GM12878 (cell line): Measurements from ENCODE around the gene SYT8. TPM values are rescaled to one million over a fixed set of nuclear protein-coding genes. Genes with fewer than 3 reads are reported as not detected.
A peak's percentile ranks its signal among the peaks of the same experiment; 100 is the strongest.

Source experiments
- ATAC-seq: fragments of 200-7000 bp; cut with Tn5 transposase; 3 replicates; pipeline ENCODE4 v1.9.1; 2020; ENCODE audit warnings: mild to moderate bottlenecking, moderate library complexity
- BruUV-seq: library from RNA; stranded (reverse); fragments of 400-500 nt; replicated peaks from 2 replicates; lab custom pipeline; 2021; lab: Mats Ljungman, UMichigan
- CTCF ChIA-PET: fragments of 300-600 bp; sonication (Branson Sonifier 250); formaldehyde crosslinking; extraction: SDS; loops from one replicate; lab custom pipeline; 2021; ENCODE audit warnings: inconsistent platforms; lab: Yijun Ruan, JAX
- POLR2A ChIA-PET: fragments of 350-600 bp; formaldehyde crosslinking; extraction: SDS; loops from one replicate; lab custom pipeline; 2021; ENCODE audit warnings: inconsistent platforms; lab: Charles Lee
- RAD21 ChIA-PET: fragments of 300-600 bp; sonication (Branson Sonifier 250); formaldehyde crosslinking; loops from one replicate; lab custom pipeline; 2023; ENCODE audit warnings: antibody characterized with exemption; ENCODE audit not compliant: unreplicated experiment; lab: Charles Lee
- SMC1A ChIA-PET: fragments of 300-600 bp; sonication (Branson Sonifier 250); formaldehyde crosslinking; loops from one replicate; lab custom pipeline; 2023; ENCODE audit not compliant: unreplicated experiment, uncharacterized antibody; lab: Charles Lee
- DNase-seq: peaks from one replicate; pipeline ENCODE4 v3.0.0-alpha.2; 2011; ENCODE audit warnings: low read depth, low spot score
- FAIRE-seq: peaks from 3 replicates; lab custom pipeline; 2011; peaks lifted over from hg19 to GRCh38; lab: Jason Lieb, UNC
- H2AFZ ChIP-seq: 2 replicates; pipeline ENCODE4 v1.6.0; 2011; ENCODE audit warnings: low read depth, low read length, control low read depth; ENCODE audit not compliant: control insufficient read depth
- H3K27ac ChIP-seq: 2 replicates; pipeline ENCODE4 v1.5.1; 2011; ENCODE audit warnings: control low read depth; ENCODE audit not compliant: control insufficient read depth, insufficient read depth
- H3K27me3 ChIP-seq, 2 experiments: replicated peaks in 1 of 2; 2 replicates each; pipeline versions ENCODE4 v1.6.0 to v1.6.1; 2011; ENCODE audit warnings: low read length in 1 of 2; ENCODE audit not compliant: control insufficient read depth in 2 of 2, insufficient read depth in 2 of 2
- H3K36me3 ChIP-seq, 2 experiments: 2 replicates each; pipeline ENCODE4 v1.5.1; 2011; ENCODE audit warnings: low read length in 1 of 2; ENCODE audit not compliant: control insufficient read depth in 2 of 2, insufficient read depth in 2 of 2
- H3K4me1 ChIP-seq: 2 replicates; pipeline ENCODE4 v1.6.1; 2011; ENCODE audit warnings: mild to moderate bottlenecking, low read length, moderate library complexity, mixed read lengths; ENCODE audit not compliant: control insufficient read depth, insufficient read depth
- H3K4me2 ChIP-seq: 2 replicates; pipeline ENCODE4 v1.6.0; 2011; ENCODE audit warnings: control low read depth; ENCODE audit not compliant: control insufficient read depth, insufficient read depth
- H3K4me3 ChIP-seq: fragments of 200-600 bp; sonication (generic); 2 replicates; pipeline ENCODE4 v1.5.1; 2016
- H3K79me2 ChIP-seq: 2 replicates; pipeline ENCODE4 v1.6.0; 2011; ENCODE audit warnings: low read length; ENCODE audit not compliant: control insufficient read depth, insufficient read depth
- H3K9ac ChIP-seq: 2 replicates; pipeline ENCODE4 v1.8.0; 2011; ENCODE audit warnings: low read length, control low read depth, mixed read lengths; ENCODE audit not compliant: control insufficient read depth, insufficient read depth
- H3K9me3 ChIP-seq: replicated peaks from 3 replicates; pipeline ENCODE4 v1.5.1; 2011; ENCODE audit warnings: mild to moderate bottlenecking, low read length; ENCODE audit not compliant: control insufficient read depth, insufficient read depth
- H4K20me1 ChIP-seq: 2 replicates; pipeline ENCODE4 v1.6.0; 2011; ENCODE audit not compliant: control insufficient read depth, insufficient read depth
- BCL3 ChIP-seq: IDR thresholded peaks from 2 replicates; pipeline ENCODE4 v1.6.1; 2011; ENCODE audit warnings: borderline replicate concordance, low read depth, mild to moderate bottlenecking, moderate library complexity, low read length; ENCODE audit not compliant: insufficient read depth, poor library complexity, severe bottlenecking
- BHLHE40 ChIP-seq, 2 experiments: fragments of 450-650 bp in 1 of 2; IDR thresholded peaks; 2 replicates each; pipeline ENCODE4 v1.6.1; 2011 to 2017; ENCODE audit warnings: low read depth in 2 of 2, borderline replicate concordance in 1 of 2, improper control_type of control experiment in 1 of 2, low read length in 1 of 2, mild to moderate bottlenecking in 1 of 2
- CHD1 ChIP-seq: IDR thresholded peaks from 2 replicates; pipeline ENCODE4 v1.6.1; 2012; ENCODE audit warnings: low read depth, low read length, improper control_type of control experiment
- CREB1 ChIP-seq: IDR thresholded peaks from 2 replicates; pipeline ENCODE4 v1.6.1; 2012; ENCODE audit warnings: low read depth, mild to moderate bottlenecking, inconsistent platforms
- MEF2B ChIP-seq: fragments of 450-650 bp; IDR thresholded peaks from 2 replicates; pipeline ENCODE4 v1.6.1; 2018; ENCODE audit warnings: mild to moderate bottlenecking, moderate library complexity; ENCODE audit not compliant: partially characterized antibody, poor library complexity, severe bottlenecking
- NFYA ChIP-seq: IDR thresholded peaks from 2 replicates; pipeline ENCODE4 v1.6.1; 2011; ENCODE audit warnings: low read depth, mild to moderate bottlenecking, low read length, improper control_type of control experiment, borderline replicate concordance
- RAD21 ChIP-seq: IDR thresholded peaks from 2 replicates; pipeline ENCODE4 v1.6.1; 2011; ENCODE audit warnings: mild to moderate bottlenecking, low read depth, low read length, moderate library complexity; ENCODE audit not compliant: insufficient read depth
- WGBS: methylation state at CpG from one replicate; pipeline ENCODE4 v1.1.6; 2016; ENCODE audit warnings: low lambda C conversion rate; ENCODE audit not compliant: insufficient replicate concordance, insufficient coverage; ENCODE audit errors: missing lambda C conversion rate; 5-methylcytosine and 5-hydroxymethylcytosine counted together
- in situ Hi-C: fragments of 300-500 bp; cut with MboI; formaldehyde crosslinking; loops from 9 replicates; pipeline ENCODE4 v1.14.3; 2018; ENCODE audit warnings: mixed read lengths
- intact Hi-C: fragments of 100-400 bp; cut with micrococcal nuclease; formaldehyde crosslinking; loops from one replicate; pipeline ENCODE4 v1.14.2; 2022; ENCODE audit not compliant: unreplicated experiment
- polyA plus RNA-seq, 11 experiments: library from polyadenylated mRNA; depleted of rRNA in 4 of 11; unstranded in 6 of 11; stranded (reverse) in 5 of 11; fragments of >200 nt; fragmentation: Nextera tagmentation in 4 of 11; fragmentation: Illumina TruSeq in 1 of 11; extraction: Ambion mirVana in 4 of 11; extraction: Trizol in 1 of 11; gene quantifications; 1 replicate in 1 of 11; 2 replicates in 10 of 11; pipeline versions ENCODE4 v1.2.1 to v1.2.3, GENCODE V29; 2011 to 2016; ENCODE audit warnings: inconsistent platforms in 2 of 11, missing spikeins in 2 of 11, low read depth in 1 of 11
- total RNA-seq, 4 experiments: library from RNA; depleted of rRNA in 3 of 4; stranded (reverse); fragments of >200 nt in 3 of 4; fragmentation: Illumina TruSeq in 1 of 4; extraction: Trizol in 1 of 4; gene quantifications; 2 replicates each; pipeline versions ENCODE4 v1.2.1 to v1.2.3, GENCODE V29; 2013 to 2021
- TF ChIP-seq, protein P1 (sequence below), 3 experiments: IDR thresholded peaks in 2 of 3; conservative IDR thresholded peaks in 1 of 3; 2 replicates each; pipeline ENCODE4 v1.5.1; 2011; ENCODE audit warnings: low read depth in 3 of 3, low read length in 3 of 3, mild to moderate bottlenecking in 3 of 3, control low read depth in 2 of 3, moderate library complexity in 2 of 3, inconsistent platforms in 1 of 3, mixed read lengths in 1 of 3; ENCODE audit not compliant: control insufficient read depth in 2 of 3, insufficient read depth in 1 of 3; ENCODE audit errors: extremely low read depth in 1 of 3

SYT8 gene
- total and polyA plus RNA-seq, 10 of the 15 experiments (the other 5 are each of a cell fraction or from before 2014, with no cell fraction given) = 0.44 TPM; not detected in 9

DNA sequence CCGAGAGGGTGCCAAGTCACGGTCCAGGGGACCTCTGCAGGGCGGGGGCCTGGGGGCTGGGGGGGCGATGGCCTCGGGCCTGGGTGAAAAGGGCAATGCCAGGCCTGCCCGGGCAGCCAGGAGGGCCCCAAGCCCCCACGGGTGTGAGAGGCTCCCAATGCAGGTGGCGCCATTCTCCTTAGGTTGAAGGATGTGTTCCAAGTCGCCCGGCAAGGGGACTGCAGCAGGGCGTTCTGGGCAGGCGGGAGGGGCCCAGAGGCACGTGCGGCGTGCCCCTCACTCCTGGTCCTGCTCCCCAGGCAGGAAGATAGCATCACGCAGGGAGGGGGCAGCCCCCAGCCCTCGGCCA, 3.3 kb downstream of the SYT8 start:
- no peak for FAIRE-seq
- Histone ChIP-seq H3K9ac (no peak overlapping the region), H3K9me3 (no peaks in the 10 kb centered on the region), H2AFZ (no peak overlapping the region), H3K27ac (no peak overlapping the region), H3K4me3 (no peak overlapping the region; the same call in 1 of the 2 replicates), H3K36me3 (no peaks in the 10 kb centered on the region), H3K79me2 (no peaks in the 10 kb centered on the region), H3K4me1 (peaks cover 15% of the 10 kb centered on the region), H3K4me2 (no peak overlapping the region), H4K20me1 (no peaks in the 10 kb centered on the region), H3K27me3 (no peaks in the 10 kb centered on the region; a peak in 1 of 4 replicates)
- SMC1A ChIA-PET = interaction anchor here (1.4 kb wide), 1 partner anchor 80 kb away, joined by 3 read pairs; no protein-coding TSS in a partner anchor
- 42% methylated on average over 17 of the region's 17 CpGs for WGBS
- CTCF ChIA-PET = interaction anchor here (1.0 to 1.4 kb wide), 5 partner anchors 12 to 313 kb away, joined by 3 to 8 read pairs (median 3); partner anchors contain the start of gene LSP1
- ATAC-seq = peak; percentile 28
- RAD21 ChIA-PET = interaction anchor here (0.9 to 2.0 kb wide), 4 partner anchors 12 to 163 kb away, joined by 3 to 12 read pairs (median 9); no protein-coding TSS in a partner anchor
- POLR2A ChIA-PET = no interaction called here
- in situ Hi-C loops (no loop called here), intact Hi-C loops (loop anchor here (2.0 to 5.0 kb wide), 2 partner anchors 49 to 81 kb away; partner anchors contain the start of gene TNNT3)
- DNase-seq = no peak
- BruUV-seq = no TSS peak
- TF ChIP-seq CREB1 (no peak), CHD1 (no peak), BHLHE40 (IDR thresholded peaks at IDR 0.05; ENCODE audit: borderline replicate concordance in 1 of 2, low read depth in 2 of 2, low read length in 1 of 2) (peak in 1 of 2 experiments; percentile 35; a peak in 2 of 4 replicates), MEF2B (peak; percentile 1), RAD21 (0 out of 2 replicates have a peak, but pooled peaks have one; percentile 14), BCL3 (no peak), NFYA (no peak)
- TF ChIP-seq, protein P1, sequence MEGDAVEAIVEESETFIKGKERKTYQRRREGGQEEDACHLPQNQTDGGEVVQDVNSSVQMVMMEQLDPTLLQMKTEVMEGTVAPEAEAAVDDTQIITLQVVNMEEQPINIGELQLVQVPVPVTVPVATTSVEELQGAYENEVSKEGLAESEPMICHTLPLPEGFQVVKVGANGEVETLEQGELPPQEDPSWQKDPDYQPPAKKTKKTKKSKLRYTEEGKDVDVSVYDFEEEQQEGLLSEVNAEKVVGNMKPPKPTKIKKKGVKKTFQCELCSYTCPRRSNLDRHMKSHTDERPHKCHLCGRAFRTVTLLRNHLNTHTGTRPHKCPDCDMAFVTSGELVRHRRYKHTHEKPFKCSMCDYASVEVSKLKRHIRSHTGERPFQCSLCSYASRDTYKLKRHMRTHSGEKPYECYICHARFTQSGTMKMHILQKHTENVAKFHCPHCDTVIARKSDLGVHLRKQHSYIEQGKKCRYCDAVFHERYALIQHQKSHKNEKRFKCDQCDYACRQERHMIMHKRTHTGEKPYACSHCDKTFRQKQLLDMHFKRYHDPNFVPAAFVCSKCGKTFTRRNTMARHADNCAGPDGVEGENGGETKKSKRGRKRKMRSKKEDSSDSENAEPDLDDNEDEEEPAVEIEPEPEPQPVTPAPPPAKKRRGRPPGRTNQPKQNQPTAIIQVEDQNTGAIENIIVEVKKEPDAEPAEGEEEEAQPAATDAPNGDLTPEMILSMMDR (IDR thresholded peaks at IDR 0.05 in 2 of 3, conservative IDR thresholded peaks at IDR 0.05 in 1 of 3; ENCODE audit: control insufficient read depth in 2 of 3, extremely low read depth in 1 of 3, insufficient read depth in 1 of 3, low read depth in 3 of 3, low read length in 3 of 3) = no peak; a peak in 2 of 6 replicates
